Upper lobe of left lung (tissue), 4 donors: ENCODE measurements around the gene CD44.

Experiments used
- POLR2A ChIP-seq, 4 donors: fragments of 450-650 bp; IDR thresholded peaks; one replicate each; pipeline ENCODE4 v1.5.1; 2016 to 2017; ENCODE audit warnings: antibody characterized with exemption in 4 of 4, mild to moderate bottlenecking in 2 of 4
- POLR2AphosphoS5 ChIP-seq, 2 donors: sonication (generic); formaldehyde crosslinking; IDR thresholded peaks; one replicate each; pipeline ENCODE4 v1.5.1; 2017; ENCODE audit warnings: antibody characterized with exemption in 2 of 2
- TF ChIP-seq, protein P1 (sequence below), 6 experiments: fragments of 450-650 bp in 4 of 6; fragments of 200-600 bp in 2 of 6; sonication (generic) in 2 of 6; IDR thresholded peaks; one replicate each; pipeline ENCODE4 v1.5.1; 2016 to 2019; ENCODE audit warnings: antibody characterized with exemption in 6 of 6

GRCh38 chr11:35265755-35266454 is 126.9 kb downstream of the CD44 start:
- TF ChIP-seq, protein P1, sequence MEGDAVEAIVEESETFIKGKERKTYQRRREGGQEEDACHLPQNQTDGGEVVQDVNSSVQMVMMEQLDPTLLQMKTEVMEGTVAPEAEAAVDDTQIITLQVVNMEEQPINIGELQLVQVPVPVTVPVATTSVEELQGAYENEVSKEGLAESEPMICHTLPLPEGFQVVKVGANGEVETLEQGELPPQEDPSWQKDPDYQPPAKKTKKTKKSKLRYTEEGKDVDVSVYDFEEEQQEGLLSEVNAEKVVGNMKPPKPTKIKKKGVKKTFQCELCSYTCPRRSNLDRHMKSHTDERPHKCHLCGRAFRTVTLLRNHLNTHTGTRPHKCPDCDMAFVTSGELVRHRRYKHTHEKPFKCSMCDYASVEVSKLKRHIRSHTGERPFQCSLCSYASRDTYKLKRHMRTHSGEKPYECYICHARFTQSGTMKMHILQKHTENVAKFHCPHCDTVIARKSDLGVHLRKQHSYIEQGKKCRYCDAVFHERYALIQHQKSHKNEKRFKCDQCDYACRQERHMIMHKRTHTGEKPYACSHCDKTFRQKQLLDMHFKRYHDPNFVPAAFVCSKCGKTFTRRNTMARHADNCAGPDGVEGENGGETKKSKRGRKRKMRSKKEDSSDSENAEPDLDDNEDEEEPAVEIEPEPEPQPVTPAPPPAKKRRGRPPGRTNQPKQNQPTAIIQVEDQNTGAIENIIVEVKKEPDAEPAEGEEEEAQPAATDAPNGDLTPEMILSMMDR (IDR thresholded peaks at IDR 0.05), result no peak
- no peak for TF ChIP-seq POLR2AphosphoS5 (IDR thresholded peaks at IDR 0.05)
- no peak for TF ChIP-seq POLR2A (IDR thresholded peaks at IDR 0.05)
